ENCODE measurements around the gene DSCAML1.

Gene DSCAML1

DNA sequence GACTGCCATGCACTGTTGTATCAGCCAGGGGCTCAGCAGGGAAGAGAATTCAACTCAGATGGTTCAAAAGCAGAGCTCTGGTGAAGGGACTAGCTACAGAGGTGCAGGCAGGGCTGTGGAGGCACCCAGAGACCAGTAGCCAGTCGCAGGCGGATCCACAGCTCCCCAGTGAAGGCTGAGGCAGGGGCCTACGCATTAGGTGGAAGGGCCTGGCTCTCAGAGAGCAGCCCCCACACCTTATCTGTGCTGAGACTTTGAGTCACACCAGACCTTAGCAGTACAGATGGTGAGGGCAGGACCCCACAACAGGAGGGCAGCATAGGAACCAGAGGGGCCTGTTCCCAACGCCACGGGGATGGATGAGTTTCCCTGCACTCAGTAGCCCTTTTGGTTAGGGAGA, 189.6 kb downstream of the DSCAML1 start:
- TF ChIP-seq, protein P1, sequence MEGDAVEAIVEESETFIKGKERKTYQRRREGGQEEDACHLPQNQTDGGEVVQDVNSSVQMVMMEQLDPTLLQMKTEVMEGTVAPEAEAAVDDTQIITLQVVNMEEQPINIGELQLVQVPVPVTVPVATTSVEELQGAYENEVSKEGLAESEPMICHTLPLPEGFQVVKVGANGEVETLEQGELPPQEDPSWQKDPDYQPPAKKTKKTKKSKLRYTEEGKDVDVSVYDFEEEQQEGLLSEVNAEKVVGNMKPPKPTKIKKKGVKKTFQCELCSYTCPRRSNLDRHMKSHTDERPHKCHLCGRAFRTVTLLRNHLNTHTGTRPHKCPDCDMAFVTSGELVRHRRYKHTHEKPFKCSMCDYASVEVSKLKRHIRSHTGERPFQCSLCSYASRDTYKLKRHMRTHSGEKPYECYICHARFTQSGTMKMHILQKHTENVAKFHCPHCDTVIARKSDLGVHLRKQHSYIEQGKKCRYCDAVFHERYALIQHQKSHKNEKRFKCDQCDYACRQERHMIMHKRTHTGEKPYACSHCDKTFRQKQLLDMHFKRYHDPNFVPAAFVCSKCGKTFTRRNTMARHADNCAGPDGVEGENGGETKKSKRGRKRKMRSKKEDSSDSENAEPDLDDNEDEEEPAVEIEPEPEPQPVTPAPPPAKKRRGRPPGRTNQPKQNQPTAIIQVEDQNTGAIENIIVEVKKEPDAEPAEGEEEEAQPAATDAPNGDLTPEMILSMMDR (conservative IDR thresholded peaks at IDR 0.05) = no peak
- H3K27ac ChIP-seq = no peak overlapping the region

DNA sequence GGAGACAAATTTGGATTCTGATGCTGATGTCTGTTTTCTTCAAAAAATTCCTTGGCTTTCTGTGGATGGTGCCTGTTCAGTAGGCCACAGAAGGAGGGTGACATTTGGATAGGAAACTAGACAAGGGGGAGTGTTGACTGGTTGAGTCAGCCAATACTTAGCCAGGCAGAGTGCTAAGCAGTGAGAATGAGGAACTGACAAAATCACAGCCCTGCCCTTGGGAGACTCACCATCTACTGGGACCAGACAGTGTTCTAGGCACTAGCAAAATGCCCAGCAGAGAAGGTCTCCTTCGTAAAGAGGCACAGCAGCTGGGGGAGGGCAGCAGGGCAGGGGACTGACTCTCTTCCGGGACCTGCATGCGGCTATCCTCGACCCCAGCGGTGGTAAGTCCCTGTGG, 190.2 kb downstream of the DSCAML1 start:
- TF ChIP-seq, protein P1 (conservative IDR thresholded peaks at IDR 0.05) = no peak
- H3K27ac ChIP-seq = no peak overlapping the region

DNA sequence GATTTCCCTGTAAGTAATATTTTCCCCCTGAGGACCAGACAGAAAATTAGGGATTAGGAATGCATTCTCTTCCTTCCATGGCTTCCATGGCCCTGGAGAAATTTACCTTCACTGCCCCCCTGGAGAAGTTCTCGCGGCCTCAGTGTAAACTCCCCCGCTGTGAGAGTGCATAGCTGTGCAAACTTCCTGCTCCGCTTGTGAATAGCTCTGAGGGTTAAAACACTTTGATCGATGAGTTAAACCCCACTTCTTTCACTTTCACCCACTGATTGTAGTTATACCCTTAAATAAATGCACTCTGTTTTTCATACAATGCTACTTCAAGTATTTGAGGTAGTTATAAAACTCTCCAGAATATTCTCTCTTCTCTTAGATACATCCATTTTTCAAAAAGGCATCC, 190.8 kb downstream of the DSCAML1 start:
- TF ChIP-seq, protein P1 (conservative IDR thresholded peaks at IDR 0.05) = no peak
- no peak overlapping the region for H3K27ac ChIP-seq

GRCh38 chr11:117605331-117605730, 191.7 kb downstream of the DSCAML1 start:
- TF ChIP-seq, protein P1 (conservative IDR thresholded peaks at IDR 0.05) = no peak
- no peak overlapping the region for H3K27ac ChIP-seq

DNA sequence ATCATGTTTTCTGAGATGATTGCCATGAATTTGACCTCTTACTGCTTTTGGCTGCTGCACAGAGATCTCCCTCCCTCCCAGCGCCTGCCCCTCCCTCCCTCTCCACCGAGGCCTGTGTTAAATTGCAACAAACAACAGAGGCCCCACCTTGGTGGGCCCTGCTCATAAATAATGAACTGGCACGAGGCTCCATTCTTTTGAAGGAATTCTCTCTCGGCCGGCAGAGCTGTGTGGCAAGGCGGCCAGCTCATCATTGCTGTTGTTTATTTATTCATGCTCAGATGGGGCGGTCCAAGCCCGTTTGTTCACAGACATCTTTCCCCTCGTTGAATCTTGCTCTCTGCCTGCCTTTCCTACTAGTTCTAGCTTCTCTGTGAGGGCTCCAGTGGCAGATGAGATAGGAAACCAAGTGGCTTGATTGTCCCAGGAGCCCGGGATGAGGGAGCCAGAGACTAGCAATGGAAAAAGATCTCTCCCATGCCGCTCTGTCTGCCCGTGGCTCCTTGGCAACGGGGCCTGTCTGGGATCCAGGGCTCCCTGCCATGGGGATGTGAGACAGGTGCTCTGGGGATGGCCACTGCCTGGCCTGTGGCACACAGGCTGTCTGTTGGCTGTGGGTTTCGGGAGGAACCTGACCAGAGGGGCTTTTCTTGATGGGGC, 192.6 kb downstream of the DSCAML1 start:
- H3K27ac ChIP-seq = no peak overlapping the region

DNA sequence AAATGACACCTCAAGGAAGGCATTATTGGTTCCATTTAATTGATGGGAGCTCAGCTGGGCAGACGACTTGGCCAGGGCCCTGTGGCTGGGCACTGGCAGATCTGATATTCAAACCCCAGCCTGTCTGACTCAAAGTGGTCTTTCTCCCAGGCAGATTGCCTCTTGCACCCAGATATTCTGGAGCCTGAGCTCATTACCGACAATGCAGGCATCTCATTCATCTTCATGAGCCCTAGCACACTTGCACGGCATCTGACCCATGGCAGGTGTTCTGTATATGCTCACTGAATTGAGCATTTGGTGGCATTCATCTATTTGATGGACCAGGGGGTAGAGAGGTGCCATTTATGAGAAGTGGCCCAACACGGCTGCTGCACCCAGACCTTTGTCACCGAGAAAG, 193.1 kb downstream of the DSCAML1 start:
- TF ChIP-seq, protein P1 (conservative IDR thresholded peaks at IDR 0.05) = no peak
- no peak overlapping the region for H3K27ac ChIP-seq

More for the DNA sequence above, 192.6 kb downstream of the DSCAML1 start:
- TF ChIP-seq, protein P1 (conservative IDR thresholded peaks at IDR 0.05) = no peak

- TF ChIP-seq, protein P1 (conservative IDR thresholded peaks at IDR 0.05) = no peak
Observed at GRCh38 chr11:117601006-117601708, 195.9 kb downstream of the DSCAML1 start.

More at GRCh38 chr11:117601006-117601708, 195.9 kb downstream of the DSCAML1 start:
- H3K27ac ChIP-seq = no peak overlapping the region

Measured in VCaP (cell line).